Nephron (organoid): ENCODE data around the gene ATP13A5.

Source experiments
- H3K27ac Mint-ChIP-seq, 3 experiments: 2 replicates each; pipeline ENCODE4 v1.8.0; 2020; ENCODE audit warnings: mixed read lengths in 3 of 3, mild to moderate bottlenecking in 2 of 3, moderate library complexity in 1 of 3
- H3K27me3 Mint-ChIP-seq: 2 replicates; pipeline ENCODE4 v1.8.0; 2021; ENCODE audit warnings: low read depth, mild to moderate bottlenecking, moderate library complexity, mixed read lengths
- H3K36me3 Mint-ChIP-seq: 2 replicates; pipeline ENCODE4 v1.8.0; 2020; ENCODE audit warnings: low read depth, mixed read lengths
- H3K4me1 Mint-ChIP-seq: 2 replicates; pipeline ENCODE4 v1.8.0; 2020; ENCODE audit warnings: mixed read lengths
- H3K4me3 Mint-ChIP-seq, 3 experiments: 2 replicates each; pipeline ENCODE4 v1.8.0; 2020; ENCODE audit warnings: mild to moderate bottlenecking in 3 of 3, mixed read lengths in 3 of 3, moderate library complexity in 2 of 3
- H3K9me3 Mint-ChIP-seq: 2 replicates; pipeline ENCODE4 v1.8.0; 2020; ENCODE audit warnings: mixed read lengths
- TF ChIP-seq, protein P1 (sequence below), 3 experiments: fragments of 200-600 bp; sonication (generic); IDR thresholded peaks; one replicate each; pipeline ENCODE4 v1.5.0; 2021; ENCODE audit warnings: antibody characterized with exemption in 3 of 3; ENCODE audit not compliant: unreplicated experiment in 3 of 3

The ATP13A5 gene

GRCh38 chr3:193378706-193379105, at the start of gene ATP13A5:
ATP13A5 (minus strand) TSS chr3:193378753; CDS start chr3:193378725, 28 bp downstream.
- TF ChIP-seq, protein P1, sequence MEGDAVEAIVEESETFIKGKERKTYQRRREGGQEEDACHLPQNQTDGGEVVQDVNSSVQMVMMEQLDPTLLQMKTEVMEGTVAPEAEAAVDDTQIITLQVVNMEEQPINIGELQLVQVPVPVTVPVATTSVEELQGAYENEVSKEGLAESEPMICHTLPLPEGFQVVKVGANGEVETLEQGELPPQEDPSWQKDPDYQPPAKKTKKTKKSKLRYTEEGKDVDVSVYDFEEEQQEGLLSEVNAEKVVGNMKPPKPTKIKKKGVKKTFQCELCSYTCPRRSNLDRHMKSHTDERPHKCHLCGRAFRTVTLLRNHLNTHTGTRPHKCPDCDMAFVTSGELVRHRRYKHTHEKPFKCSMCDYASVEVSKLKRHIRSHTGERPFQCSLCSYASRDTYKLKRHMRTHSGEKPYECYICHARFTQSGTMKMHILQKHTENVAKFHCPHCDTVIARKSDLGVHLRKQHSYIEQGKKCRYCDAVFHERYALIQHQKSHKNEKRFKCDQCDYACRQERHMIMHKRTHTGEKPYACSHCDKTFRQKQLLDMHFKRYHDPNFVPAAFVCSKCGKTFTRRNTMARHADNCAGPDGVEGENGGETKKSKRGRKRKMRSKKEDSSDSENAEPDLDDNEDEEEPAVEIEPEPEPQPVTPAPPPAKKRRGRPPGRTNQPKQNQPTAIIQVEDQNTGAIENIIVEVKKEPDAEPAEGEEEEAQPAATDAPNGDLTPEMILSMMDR (IDR thresholded peaks at IDR 0.05; ENCODE audit: unreplicated experiment in 3 of 3): no peak
- H3K4me1 Mint-ChIP-seq: no peaks in the 10 kb centered on the region
- no peak within 1 kb of the TSS for H3K4me3 Mint-ChIP-seq
- H3K36me3 Mint-ChIP-seq: no peaks in the 10 kb centered on the region
- H3K27ac Mint-ChIP-seq: no peak within 1 kb of the TSS
- H3K27me3 Mint-ChIP-seq: peaks cover 3% of the 10 kb centered on the region
- H3K9me3 Mint-ChIP-seq: no peaks in the 10 kb centered on the region

GRCh38 chr3:193418576-193419373, 40.2 kb upstream of the ATP13A5 start:
- Mint-ChIP-seq H3K4me3 (no peak overlapping the region), H3K9me3 (peaks cover 76% of the 10 kb centered on the region), H3K27ac (no peak overlapping the region), H3K4me1 (no peaks in the 10 kb centered on the region), H3K36me3 (no peaks in the 10 kb centered on the region), H3K27me3 (no peaks in the 10 kb centered on the region)
- TF ChIP-seq, protein P1 (IDR thresholded peaks at IDR 0.05; ENCODE audit: unreplicated experiment in 3 of 3): no peak

DNA sequence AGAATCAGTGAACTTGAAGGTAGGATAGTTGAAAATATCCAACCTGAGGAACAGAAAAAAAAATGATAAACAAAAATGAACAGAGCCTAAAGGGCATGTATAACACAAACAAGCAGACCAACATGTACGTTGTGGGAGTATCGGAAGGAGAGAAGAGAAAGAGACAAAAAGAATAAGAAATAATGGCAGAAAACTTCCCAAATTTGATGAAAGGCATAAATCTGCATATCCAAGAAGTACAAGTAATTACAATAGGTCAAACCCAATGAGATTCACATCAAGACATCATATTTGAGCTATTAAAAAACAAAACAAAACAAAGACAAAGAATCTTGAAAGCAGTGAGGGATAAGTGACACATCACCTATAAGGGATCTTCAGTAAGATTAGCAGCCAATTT, 38.1 kb upstream of the ATP13A5 start:
- TF ChIP-seq, protein P1 (IDR thresholded peaks at IDR 0.05; ENCODE audit: unreplicated experiment in 3 of 3): no peak
- Mint-ChIP-seq H3K4me1 (no peaks in the 10 kb centered on the region), H3K36me3 (no peaks in the 10 kb centered on the region), H3K9me3 (peaks cover 65% of the 10 kb centered on the region), H3K4me3 (no peak overlapping the region), H3K27me3 (no peaks in the 10 kb centered on the region), H3K27ac (no peak overlapping the region)

DNA sequence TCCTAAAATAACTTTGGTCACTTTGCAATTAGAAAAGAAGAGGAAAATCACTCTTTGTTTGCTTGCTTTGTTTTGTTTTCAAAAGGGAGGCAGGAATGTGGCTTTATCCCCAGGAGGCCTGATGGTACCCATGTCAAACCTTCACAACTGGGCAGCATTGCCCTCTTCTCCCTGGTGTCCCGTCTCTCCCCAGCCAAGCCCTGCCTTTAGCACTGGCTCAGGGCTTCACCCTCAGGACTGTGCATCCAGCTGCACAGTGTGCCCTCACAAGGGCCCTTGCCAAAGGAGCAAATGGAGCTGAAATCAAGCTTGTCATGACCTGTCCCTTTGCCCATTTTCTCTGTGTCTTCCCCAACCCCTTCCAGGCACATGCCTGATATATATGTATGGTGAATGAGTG, 29.1 kb upstream of the ATP13A5 start:
- TF ChIP-seq, protein P1 (IDR thresholded peaks at IDR 0.05; ENCODE audit: unreplicated experiment in 3 of 3): no peak
- Mint-ChIP-seq H3K27ac (no peak overlapping the region), H3K4me1 (no peaks in the 10 kb centered on the region), H3K27me3 (peaks cover 3% of the 10 kb centered on the region), H3K4me3 (no peak overlapping the region), H3K36me3 (no peaks in the 10 kb centered on the region), H3K9me3 (peaks cover 6% of the 10 kb centered on the region)

DNA sequence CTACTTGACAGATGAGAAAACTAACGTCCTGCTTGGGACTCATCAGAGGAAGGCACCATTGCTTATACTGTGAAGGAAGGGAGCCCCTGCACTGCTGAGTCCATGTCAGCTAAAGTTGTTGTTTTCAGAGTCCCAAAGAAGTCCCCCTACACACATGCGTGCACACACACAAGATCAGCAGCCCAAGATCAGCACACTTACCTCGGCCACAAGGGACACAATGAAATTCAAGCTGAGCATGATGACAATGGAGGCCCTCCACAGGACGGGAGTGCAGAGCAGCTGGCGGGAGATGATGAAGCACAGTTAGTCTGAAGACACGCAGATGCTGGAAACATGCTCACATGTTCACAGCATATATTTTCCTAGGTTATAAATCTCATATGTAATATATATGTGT, 28.6 kb upstream of the ATP13A5 start:
- Mint-ChIP-seq H3K27ac (no peak overlapping the region), H3K36me3 (no peaks in the 10 kb centered on the region), H3K4me3 (no peak overlapping the region), H3K9me3 (peaks cover 3% of the 10 kb centered on the region), H3K27me3 (peaks cover 3% of the 10 kb centered on the region), H3K4me1 (no peaks in the 10 kb centered on the region)
- TF ChIP-seq, protein P1 (IDR thresholded peaks at IDR 0.05; ENCODE audit: unreplicated experiment in 3 of 3): no peak

DNA sequence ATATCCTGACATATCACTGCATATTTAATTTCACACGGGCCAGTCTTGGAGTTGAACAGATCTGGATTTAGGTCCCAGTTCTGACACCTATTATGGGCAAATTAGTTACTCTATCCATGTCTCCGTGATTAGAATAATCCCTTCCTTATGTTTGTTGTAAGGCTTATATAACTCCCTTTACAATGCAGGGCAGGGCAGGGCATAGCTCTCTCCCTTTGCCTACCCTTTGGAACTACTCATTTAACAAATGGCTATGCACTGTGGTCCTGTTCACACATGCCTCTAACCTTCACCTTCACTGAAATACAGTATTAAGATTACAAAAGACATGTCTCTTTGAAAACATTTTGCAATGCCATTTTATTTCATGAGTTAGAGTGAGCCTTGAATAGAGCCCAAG, 24.8 kb upstream of the ATP13A5 start:
- Mint-ChIP-seq H3K36me3 (no peaks in the 10 kb centered on the region), H3K4me1 (no peaks in the 10 kb centered on the region)

More for the DNA sequence above, 24.8 kb upstream of the ATP13A5 start:
- TF ChIP-seq, protein P1 (IDR thresholded peaks at IDR 0.05; ENCODE audit: unreplicated experiment in 3 of 3): no peak
- peaks cover 2% of the 10 kb centered on the region for H3K9me3 Mint-ChIP-seq
- no peak overlapping the region for H3K4me3 Mint-ChIP-seq
- H3K27ac Mint-ChIP-seq: no peak overlapping the region
- H3K27me3 Mint-ChIP-seq: peaks cover 3% of the 10 kb centered on the region
